GM21723 (cell line): ENCODE measurements around the gene OXNAD1.

Experiments used
- ATAC-seq: cut with Tn5 transposase; IDR thresholded peaks from one replicate; pipeline ENCODE4 v1.9.1; 2021; ENCODE audit warnings: mild to moderate bottlenecking, moderate library complexity; ENCODE audit not compliant: unreplicated experiment

Gene OXNAD1

DNA sequence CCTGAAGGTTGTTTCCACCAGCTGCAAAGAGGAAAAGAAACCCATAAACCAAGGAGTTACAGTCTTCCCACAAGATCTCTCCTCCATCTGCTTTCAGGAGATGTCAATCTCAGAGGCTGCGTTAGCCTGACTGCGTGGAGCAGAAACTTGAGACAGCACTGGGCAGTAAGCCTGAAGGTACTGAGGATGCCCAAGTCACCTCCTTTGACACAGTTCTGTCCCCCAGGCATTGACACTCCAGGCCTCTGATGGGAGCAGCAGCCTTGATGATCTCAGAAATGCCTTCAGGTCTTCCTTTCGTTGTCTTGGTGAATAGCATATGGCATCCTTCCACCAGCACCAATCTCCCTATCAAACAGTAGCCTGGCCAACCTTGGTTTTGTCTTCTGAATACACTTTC is 89.3 kb downstream of the OXNAD1 start:
- no peak for ATAC-seq
